ENCODE measurements around the gene PAK6.

Gene PAK6

GRCh38 chr15:40256638-40257235, 17.9 kb downstream of the PAK6 start:
- no peak for DNase-seq

- no peak for DNase-seq
These were observed 19.0 kb downstream of the PAK6 start for GRCh38 chr15:40257656-40258450.

DNA sequence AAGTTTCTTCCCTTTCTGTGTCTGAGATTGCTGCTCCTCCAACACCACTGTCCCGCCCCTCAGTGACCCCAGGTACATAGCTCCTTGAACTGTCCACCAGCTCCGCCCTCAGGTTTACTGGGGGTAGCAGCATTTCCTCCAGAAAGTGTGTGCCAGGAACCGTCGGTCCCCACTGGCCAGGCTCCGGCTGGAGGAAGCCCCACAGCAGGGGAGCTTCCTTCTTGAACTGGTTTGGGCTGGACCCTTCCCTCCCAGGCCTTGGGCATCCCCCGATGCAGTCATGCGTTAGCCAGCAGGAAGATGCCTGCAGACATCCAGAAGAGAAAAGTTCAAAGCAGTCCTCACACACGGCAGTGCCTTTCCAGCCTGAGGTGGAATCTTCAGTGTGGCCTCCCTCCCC, 19.7 kb downstream of the PAK6 start:
- no peak for DNase-seq

DNA sequence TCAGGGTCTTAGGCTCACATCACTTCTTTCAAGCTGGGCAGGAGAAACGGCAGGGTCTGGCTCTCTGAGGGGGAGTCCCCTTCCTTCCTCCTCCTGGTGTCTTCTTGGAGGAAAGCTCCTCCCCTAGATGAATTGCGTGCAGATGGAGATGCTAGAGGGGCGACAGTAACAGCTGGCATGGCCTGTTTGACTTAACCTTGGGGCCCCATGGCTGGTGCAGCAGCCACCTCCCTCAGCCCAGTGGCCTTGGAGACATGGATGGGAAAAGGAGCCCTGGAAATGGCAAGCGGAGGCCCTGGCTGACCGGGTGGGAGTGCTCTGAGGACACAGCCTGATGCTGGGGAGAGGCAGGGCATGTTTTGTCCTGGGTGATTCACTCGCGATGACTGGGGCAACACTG, 20.2 kb downstream of the PAK6 start:
- no peak for DNase-seq

GRCh38 chr15:40263024-40263754, 24.3 kb downstream of the PAK6 start:
- no peak for DNase-seq

- no peak for DNase-seq
These were observed 25.7 kb downstream of the PAK6 start for GRCh38 chr15:40264321-40265153.

- no peak for DNase-seq
These were observed 26.5 kb downstream of the PAK6 start for GRCh38 chr15:40265355-40265754.

DNA sequence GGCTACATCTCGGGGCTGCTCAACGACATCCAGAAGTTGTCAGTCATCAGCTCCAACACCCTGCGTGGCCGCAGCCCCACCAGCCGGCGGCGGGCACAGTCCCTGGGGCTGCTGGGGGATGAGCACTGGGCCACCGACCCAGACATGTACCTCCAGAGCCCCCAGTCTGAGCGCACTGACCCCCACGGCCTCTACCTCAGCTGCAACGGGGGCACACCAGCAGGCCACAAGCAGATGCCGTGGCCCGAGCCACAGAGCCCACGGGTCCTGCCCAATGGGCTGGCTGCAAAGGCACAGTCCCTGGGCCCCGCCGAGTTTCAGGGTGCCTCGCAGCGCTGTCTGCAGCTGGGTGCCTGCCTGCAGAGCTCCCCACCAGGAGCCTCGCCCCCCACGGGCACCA, 27.0 kb downstream of the PAK6 start:
- DNase-seq, result no peak

DNA sequence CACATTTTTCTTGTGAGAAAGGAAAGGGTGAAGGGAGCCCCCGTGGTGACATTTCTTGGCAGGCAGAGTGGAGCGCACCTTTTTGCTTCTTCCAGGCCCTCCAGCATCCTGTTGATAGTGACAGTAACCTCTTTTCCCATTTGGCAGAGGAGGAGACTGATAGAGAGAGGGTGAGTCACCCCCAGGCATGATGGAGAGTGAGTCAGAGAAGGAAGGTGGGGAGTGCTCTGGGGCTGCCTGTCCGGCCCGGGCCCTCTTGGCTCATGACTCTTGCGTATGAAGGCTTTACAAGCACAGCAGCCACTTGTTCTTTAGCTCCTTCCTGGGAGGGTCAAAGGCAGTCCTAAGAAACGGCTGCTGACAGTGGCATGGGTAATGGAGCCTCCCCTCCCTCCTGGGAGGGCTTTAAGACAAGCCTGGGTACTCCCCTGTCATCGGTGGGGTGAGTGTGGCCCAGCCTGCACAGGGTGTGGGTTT, 28.0 kb downstream of the PAK6 start:
- DNase-seq, result no peak

GRCh38 chr15:40267670-40268069, 28.8 kb downstream of the PAK6 start:
- DNase-seq, result no peak

DNA sequence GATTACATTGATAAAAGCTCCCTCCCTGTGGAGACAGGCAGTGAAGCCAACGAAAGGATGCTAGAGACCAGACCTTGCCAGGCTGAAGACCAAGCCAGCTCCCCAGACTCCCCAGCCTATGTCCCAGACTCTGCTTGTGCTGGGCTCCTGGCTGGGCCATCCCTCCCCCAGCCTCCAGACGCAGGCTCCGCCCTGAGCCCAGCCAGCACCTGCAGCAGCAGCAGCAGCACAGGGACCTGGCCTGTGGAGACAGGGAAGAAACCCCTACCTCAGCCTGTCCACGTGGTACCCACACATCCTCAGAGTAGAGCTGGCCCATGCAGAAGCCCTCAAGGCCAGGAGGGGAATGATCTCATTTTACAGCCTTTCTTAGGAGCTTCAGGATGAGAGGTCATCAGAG, 30.7 kb downstream of the PAK6 start:
- DNase-seq, result no peak

DNA sequence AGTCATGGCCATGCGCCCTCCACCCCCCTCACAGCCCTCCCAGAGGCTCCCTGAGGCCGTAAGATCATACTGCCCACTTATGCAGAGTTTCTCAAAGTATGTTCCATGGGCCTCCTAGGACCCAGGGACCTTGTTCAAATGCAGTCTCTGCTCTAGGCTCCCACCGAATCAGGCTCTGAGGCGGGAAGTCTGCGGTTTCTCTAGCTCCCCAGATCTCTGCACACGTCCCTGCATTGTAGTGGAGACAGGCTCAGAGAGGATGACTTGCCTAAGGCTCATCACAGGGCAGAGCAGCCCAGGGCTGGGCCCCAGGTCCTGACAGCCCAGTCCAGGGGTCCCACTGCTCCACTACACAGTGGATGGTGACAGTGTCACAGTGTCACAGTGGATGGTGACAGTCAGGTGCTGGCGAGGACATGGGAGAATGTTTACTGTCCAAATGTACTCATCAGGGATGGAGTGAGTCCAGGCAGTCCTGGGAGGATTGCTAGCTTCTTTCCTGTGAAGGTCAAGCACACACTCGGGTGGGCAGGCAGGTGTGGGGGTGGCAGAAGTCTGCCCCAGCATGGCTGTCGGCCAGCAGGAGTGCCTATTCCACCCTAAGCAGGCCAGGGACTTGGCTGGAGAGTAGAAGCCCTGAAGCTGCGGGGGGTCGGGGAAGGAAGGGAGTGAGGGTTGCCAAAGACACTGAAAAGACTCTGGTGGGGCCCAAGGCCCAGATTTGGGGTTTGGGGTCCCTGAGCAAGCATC, 31.6 kb downstream of the PAK6 start:
- DNase-seq, result no peak

DNA sequence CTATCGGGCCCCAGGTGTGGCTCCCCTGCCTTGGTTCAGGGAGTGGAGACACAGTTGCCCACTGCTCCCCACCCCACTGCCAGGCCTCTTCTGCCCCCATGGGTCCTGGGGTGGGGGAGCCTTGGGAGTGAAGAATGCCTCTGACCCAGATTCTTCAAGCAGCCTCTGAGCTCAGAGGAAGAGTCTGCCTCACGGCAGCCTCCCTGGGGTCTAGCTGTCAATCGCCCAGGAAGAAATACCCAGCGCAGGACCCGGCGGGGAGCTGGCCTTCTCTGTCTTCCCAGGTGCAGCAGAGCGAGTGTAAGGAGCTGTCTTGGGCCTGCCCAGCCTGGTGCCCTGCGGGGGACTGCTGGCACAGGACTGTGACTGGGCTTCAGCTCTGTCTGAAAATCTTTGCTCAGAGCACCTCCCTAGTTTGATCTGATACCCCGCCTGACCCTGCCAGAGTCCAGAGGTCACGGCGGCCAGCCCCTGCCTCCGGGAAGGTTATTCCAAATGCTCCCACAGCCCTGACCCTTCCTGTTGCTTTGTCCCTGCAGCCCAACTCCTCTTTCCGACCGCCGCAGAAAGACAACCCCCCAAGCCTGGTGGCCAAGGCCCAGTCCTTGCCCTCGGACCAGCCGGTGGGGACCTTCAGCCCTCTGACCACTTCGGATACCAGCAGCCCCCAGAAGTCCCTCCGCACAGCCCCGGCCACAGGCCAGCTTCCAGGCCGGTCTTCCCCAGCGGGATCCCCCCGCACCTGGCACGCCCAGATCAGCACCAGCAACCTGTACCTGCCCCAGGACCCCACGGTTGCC, 33.0 kb downstream of the PAK6 start:
- DNase-seq, result no peak

GRCh38 chr15:40272485-40273056, 33.7 kb downstream of the PAK6 start:
- no peak for DNase-seq

GRCh38 chr15:40273428-40273827, 34.6 kb downstream of the PAK6 start:
- no peak for DNase-seq

DNA sequence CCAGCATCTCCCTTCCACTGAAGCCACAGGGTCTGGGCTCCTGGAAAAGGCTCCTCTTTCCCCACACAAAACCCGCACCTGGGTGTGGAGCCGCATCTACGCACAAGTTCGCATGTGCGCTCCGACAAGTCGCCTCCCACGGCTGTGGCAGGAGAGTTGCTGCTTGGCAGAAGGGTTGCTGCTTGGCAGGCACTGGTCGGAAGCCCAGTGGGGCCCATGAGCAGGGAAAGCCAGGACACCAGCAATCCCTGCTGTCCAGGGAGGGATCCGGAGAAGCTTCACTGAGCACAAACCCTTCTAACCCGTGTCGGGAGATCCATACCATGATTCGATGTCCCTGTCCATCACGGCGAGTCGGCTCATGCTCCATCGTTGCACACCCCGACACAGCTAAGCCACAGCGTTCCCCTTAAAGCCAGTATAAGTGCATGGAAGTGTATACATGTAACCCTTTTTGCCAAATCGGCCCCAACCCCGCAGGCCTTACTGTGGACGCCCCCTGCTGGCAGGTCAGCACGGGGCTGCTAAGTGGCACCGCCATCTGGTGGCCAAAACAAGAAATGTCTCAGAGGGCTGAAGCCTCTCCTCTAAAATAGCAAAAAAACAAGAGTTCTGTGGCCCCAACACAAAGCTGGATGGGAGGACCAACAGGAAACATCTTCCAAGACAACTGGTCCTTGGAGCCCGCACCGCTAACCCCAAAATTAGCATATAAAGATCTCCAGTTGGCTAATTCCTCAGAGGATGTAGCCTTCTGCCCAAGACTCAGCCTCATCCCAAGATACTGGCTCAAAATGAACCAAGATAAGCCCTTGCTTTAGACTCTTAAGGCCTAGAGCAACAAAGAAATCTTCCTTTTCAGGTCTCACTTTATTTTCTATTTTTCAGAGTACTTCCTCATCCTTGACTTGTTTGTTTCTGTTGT, 35.7 kb downstream of the PAK6 start:
- DNase-seq, result peak; percentile 90

DNA sequence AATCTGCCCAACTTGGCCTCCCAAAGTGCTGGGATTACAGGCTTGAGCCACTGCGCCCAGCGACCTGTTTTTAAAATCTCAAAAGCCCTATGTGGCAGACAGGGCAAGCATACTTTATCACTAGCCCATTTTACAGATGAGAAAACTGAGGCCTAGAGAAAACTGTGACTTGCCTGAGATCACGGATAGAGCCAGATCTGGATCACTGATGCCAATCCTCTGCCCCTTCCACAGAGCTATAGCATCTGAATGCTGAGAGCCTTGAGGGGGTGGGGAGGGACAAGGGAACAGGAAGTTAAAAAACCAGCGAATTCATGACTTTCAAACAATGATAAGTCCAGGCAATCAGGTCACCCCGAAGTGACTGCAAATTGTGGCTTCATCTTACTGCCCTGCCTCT, 36.7 kb downstream of the PAK6 start:
- DNase-seq, result no peak

DNA sequence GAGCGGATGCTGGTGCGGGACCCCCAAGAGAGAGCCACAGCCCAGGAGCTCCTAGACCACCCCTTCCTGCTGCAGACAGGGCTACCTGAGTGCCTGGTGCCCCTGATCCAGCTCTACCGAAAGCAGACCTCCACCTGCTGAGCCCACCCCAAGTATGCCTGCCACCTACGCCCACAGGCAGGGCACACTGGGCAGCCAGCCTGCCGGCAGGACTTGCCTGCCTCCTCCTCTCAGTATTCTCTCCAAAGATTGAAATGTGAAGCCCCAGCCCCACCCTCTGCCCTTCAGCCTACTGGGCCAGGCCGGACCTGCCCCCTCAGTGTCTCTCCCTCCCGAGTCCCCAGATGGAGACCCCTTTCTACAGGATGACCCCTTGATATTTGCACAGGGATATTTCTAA, 37.1 kb downstream of the PAK6 start:
- DNase-seq, result no peak

DNA sequence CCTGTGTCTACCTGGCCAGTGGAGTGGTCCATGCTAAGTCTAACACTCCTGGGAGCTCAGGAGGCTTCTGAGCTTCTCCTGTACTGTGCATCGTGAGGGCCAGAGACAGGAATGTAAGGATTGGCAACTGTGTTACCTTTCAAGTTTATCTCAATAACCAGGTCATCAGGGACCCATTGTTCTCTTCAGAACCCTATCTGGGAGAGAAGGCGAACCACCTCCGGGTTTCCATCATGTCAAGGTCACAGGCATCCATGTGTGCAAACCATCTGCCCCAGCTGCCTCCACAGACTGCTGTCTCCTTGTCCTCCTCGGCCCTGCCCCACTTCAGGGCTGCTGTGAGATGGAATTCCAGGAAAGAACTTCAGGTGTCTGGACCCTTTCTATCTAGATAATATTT, 38.1 kb downstream of the PAK6 start:
- DNase-seq, result no peak

DNA sequence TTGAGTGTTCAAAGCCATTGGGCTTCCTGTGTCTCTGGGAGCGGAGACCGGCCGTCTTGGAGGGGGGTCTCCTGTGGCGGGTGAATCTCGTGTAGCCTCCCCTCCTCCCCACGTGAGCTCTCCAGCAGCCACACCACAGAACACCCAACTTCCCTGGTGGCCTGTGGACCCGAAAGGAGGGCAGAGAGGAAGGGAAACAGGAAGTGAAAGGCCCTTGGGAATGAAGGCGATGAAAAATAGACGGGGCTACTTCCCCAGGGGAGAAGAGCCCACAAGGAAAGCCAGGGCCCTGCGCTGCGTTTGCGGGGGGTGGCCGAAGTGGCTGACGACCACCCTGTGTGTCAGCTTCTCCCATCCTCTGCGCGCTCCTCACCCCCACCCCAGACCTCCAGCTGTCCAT, 38.6 kb downstream of the PAK6 start:
- DNase-seq, result no peak
